Measurements from ENCODE around the gene CRIP3.
"Not testable (repeated sequence)": the region's sequence is repeated elsewhere in the genome, so short reads cannot be mapped to it uniquely, and the experiment has no call there.

CRIP3 gene

DNA sequence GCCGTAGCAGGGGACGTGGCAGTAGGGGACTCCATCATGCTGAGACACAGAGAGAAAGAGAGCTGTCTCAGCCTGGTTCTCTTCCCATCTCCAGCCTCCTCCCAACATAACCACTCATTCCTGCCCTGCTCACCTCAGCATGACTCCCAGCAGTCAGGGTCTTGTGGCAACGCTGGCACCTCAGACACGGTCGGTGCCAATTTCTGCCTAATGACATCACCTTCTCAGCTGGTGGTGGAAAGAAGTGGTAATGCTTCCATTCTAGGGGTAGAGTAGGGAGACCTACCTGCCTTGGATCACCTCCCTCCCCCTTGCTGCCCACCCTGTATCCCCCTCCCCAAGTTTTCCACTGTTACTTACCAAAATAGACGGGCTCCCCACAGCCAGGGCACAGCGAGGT, 2.5 kb downstream of the CRIP3 start:
- DNase-seq (ENCODE audit: low spot score) = no peak

DNA sequence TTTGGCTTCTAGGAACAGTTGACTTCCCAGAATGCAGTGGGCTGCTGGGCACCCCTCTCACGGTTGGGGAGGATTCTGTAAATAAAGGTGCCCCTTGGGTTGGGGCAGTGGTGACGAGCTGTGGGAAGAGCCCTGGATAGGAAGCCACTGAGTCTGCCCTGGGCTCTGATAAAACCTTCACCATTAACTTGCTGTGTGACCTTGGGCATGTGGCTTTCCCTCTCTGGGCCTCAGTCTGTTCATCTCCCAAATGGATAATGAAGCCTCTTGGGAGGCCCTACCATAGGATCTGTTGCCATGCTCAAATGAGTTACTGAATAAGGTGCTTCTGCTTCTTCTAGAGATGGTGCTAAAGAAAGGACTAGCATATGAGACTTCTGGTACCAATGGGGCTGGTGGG, 3.7 kb downstream of the CRIP3 start:
- DNase-seq (ENCODE audit: low spot score) = no peak

- no peak for DNase-seq (ENCODE audit: low spot score)
Observed at GRCh38 chr6:43304361-43304760, 4.3 kb downstream of the CRIP3 start.

GRCh38 chr6:43303751-43304331, 4.8 kb downstream of the CRIP3 start:
- DNase-seq (ENCODE audit: low spot score) = no peak

DNA sequence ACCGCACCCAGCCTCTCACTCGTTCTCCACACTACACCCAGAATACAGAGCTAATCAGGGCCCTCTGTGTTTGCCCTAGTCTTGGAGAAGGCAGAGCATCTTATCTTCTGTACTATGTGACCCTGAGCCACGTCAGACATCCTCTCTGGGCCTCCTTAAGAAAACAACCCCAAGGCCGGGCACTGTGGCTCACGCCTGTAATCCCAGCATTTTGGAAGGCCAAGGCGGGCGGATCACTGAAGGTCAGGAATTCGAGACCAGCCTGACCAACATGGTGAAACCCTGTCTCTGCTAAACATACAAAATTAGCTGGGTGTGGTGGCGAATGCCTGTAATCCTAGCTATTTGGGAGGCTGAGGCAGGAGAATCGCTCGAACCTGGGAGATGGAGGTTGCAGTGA, 5.6 kb downstream of the CRIP3 start:
- not testable (repeated sequence) for DNase-seq (ENCODE audit: low spot score)

- no peak for DNase-seq (ENCODE audit: low spot score)
Observed at GRCh38 chr6:43302126-43302525, 6.5 kb downstream of the CRIP3 start.

DNA sequence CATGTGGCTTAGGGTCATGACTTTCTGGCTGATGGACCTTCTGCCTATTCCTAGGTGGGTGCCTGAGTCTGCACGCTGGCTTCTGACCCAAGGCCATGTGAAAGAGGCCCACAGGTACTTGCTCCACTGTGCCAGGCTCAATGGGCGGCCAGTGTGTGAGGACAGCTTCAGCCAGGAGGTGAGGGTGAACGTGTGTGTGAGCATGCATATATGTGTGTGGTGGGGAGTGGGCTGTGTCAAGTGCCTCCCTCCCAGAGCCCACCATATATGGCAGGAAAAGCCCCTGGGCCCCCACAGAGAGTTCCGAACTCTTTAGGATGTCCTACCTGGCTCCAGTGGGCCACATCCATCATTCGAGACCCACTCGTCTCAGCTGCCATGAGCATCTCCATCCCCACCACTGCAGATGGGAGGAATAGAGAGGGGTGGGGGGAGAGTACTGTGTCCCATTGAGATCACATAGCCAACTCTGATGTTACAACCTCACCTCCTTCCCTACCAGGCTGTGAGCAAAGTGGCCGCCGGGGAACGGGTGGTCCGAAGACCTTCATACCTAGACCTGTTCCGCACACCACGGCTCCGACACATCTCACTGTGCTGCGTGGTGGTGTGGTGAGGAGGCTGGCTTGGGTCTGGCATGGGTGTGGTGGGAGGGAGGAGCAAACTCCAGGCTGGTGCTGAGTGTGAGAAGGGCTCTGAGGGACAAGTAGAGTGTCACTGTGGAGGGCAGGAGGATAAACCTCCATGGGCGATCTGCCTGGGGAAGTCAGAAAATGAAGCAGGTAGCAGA, 7.3 kb downstream of the CRIP3 start:
- DNase-seq (ENCODE audit: low spot score) = no peak

DNA sequence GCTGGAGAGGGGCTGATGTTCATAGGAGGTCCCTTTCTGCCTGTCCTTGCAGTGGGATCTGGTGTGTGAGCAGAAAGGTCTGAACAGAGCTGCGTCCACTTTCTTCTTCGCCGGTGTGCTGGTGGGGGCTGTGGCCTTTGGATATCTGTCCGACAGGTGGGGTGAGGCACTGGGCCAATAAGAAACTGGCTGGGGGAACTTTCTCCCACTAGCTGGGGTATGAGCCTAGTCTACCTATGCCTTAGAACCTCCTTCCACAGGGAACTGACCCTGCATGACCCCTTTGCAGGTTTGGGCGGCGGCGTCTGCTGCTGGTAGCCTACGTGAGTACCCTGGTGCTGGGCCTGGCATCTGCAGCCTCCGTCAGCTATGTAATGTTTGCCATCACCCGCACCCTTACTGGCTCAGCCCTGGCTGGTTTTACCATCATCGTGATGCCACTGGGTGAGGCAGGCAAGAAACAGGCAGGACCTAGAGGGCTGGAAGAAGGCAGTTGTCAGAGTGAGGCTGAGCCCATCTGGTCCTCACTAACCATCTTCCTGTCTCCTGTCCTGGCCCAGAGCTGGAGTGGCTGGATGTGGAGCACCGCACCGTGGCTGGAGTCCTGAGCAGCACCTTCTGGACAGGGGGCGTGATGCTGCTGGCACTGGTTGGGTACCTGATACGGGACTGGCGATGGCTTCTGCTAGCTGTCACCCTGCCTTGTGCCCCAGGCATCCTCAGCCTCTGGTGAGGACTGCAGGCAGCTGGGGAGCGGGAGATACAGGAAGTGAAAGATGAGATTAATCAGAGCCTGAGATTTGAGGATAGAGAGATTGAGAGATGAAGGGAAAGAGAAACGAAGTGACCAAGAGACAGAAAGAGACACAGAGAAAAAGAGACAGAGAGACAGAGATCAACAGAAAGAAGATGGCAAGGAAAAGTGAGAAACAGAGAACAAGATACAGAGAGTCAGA, 9.0 kb downstream of the CRIP3 start:
- DNase-seq (ENCODE audit: low spot score) = no peak

- no peak for DNase-seq (ENCODE audit: low spot score)
Observed at GRCh38 chr6:43298565-43299337, 9.9 kb downstream of the CRIP3 start.

GRCh38 chr6:43297644-43298564, 10.7 kb downstream of the CRIP3 start, which contains the start of gene SLC22A7:
Gene SLC22A7 (plus strand): TSS chr6:43298260. CDS start chr6:43298359, 99 bp downstream.
- DNase-seq (ENCODE audit: low spot score) = no peak

DNA sequence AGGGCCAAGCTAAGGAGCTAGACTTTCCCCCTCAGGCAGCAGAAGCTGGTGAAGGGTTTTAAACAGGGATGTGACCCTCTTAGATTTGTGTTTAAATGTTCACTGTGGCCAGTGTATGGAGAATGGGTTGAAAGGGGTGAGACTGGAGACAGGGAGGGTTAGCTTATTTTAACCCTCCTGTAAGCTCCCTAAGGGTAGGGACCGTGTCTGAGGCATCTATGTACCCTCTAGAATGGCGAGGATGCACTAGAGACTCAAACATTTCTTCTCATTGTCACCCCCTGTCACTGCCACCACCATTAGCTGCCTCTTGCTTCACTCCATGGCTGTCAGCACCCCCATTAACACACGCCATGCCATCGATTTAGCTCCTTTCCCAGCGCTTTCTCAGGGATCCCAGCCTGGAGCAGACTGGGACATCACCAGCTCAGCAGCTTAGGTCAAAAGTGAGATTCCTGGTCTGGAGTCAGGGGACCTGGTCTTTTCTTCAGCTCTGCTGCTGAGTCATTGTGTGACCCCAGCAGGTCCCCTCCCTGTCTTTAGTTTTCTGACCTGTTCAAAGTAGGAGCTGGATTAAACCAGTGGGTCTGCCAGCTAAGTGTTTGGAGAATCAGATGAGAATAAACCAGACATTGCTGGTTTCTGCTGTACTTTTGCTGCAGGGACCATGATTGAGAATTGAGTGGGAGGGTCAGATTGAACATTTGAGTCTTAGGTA, 11.7 kb downstream of the CRIP3 start:
- DNase-seq (ENCODE audit: low spot score) = no peak

GRCh38 chr6:43295456-43295855, 13.2 kb downstream of the CRIP3 start:
- DNase-seq (ENCODE audit: low spot score) = no peak

DNA sequence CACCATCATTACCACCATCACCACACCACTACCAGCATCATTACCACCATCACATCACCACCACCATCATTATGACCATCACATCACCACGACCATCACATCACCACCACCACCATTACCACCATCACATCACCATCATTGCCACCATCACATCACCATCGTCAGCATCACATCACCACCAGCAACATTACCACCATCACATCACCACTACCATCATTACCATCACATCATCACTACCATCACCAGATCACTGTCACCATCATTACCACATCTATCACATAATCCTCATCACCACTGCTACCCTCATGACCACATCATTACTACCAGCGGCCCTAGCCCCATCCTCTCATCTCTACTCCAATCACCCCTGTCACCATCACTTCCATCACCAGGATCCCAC, 14.1 kb downstream of the CRIP3 start:
- DNase-seq (ENCODE audit: low spot score) = no peak

DNA sequence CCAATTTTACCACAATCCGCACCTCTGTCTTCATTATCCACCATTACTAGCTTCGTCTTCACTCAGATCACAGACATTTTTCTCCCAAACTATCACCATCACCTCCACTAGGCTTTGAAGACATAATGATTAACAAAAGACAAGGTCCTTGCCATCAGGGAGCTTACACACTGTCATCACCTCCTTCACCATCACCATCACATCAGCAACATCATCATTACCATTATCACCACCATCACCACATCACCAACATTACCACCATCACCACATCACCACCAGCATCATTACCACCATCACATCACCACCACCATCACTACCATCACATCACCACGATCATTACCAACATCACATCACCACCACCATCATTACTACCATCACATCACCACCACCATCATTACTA, 14.9 kb downstream of the CRIP3 start:
- DNase-seq (ENCODE audit: low spot score) = no peak

DNA sequence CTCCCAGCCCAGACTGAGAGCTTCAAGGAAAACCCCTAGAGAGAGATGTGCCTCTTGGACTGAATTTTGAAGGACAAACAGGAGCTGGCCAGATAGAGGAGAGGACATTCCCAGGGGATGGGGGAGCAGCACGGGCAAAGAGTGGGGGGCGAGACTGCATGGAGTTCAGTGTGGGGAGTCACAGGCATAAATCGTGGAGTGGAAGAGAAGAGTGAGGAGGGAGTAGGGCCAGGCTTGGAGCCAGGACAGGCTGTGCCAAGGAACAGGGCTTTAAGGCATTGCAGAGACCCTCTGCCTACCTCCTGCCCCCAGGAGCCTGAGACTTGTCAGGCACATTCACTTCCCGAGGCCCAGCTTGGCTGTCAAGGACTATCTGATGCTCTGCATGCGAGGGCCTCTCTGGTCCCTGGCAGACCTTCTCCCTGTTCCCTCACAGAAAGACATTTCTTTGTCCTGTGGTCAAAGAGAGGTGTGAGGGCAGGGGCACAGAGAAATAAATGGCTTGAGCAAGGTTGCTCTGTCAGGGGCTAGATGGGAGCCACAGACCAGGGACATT, 15.8 kb downstream of the CRIP3 start:
- no peak for DNase-seq (ENCODE audit: low spot score)

DNA sequence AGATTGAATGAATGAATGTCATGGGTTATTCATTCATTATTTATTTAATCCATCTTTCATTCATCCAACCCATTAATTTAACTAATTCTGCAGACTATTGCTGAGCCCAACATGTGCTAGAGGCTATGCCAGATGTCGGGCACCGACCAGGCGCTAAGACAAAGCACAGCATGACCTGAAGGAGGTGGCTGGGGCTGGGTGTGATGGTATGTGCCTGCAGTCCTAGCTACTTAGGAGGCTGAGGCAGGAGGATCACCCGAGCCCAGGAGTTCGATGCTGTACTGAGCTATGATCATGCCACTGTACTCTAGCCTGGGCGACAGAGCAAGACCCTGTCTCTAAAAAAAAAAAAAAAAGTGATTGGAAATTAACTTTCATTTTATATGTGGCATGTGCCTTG, 16.3 kb downstream of the CRIP3 start:
- DNase-seq (ENCODE audit: low spot score) = no peak

- no peak for DNase-seq (ENCODE audit: low spot score)
Observed at GRCh38 chr6:43291708-43292107, 16.9 kb downstream of the CRIP3 start.

GRCh38 chr6:43290905-43291355, 17.7 kb downstream of the CRIP3 start:
- no peak for DNase-seq (ENCODE audit: low spot score)

- no peak for DNase-seq (ENCODE audit: low spot score)
Observed at GRCh38 chr6:43290339-43290904, 18.2 kb downstream of the CRIP3 start.
